HG03354 (cell line): ENCODE data around the gene VANGL1.
A peak's percentile ranks its signal among the peaks of the same experiment; 100 is the strongest.

Source experiments
- ATAC-seq: cut with Tn5 transposase; IDR thresholded peaks from one replicate; pipeline ENCODE4 v1.9.1; 2021; ENCODE audit warnings: mild to moderate bottlenecking; ENCODE audit not compliant: unreplicated experiment, poor library complexity, severe bottlenecking

The VANGL1 gene

DNA sequence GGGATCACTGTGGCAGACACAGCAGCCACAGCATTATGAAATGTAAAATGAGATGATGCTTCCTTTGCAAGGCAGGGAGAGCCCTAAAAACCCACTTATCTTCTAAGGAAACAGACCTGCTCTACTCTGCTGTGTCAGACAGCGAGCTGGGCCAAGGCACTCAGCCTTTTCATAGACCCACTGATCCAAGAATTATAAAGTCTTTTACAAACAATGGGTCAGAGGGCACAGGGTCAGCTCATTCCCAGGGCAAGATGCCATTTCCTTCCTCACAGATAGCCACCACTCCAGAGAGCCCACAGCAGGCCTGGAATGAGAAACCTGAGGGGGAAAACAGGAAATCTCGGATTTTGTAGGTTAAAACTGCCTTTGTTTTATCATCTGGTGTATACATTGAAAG lies 83.8 kb downstream of the VANGL1 start:
- no peak for ATAC-seq

DNA sequence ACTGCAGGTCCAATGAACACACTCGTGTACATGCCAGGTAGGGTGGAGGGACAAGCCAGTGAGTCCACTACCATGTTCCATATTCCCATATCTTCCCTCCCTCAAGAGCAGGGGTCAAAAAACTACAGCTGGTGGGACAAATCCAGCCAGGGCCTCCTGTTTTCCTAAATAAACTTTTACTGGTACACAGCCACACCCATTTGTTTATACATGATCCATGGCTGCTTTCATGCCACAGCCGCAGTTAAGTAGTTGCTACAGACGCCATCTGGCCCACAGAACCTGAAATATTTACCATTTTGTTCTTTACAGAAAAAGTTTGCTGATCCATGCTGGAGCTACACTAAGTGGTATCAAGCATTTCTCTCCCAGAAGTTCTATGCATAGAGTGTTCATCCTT lies 84.4 kb downstream of the VANGL1 start:
- no peak for ATAC-seq

- ATAC-seq = no peak
These were observed 84.8 kb downstream of the VANGL1 start for GRCh38 chr1:115726570-115726969.

DNA sequence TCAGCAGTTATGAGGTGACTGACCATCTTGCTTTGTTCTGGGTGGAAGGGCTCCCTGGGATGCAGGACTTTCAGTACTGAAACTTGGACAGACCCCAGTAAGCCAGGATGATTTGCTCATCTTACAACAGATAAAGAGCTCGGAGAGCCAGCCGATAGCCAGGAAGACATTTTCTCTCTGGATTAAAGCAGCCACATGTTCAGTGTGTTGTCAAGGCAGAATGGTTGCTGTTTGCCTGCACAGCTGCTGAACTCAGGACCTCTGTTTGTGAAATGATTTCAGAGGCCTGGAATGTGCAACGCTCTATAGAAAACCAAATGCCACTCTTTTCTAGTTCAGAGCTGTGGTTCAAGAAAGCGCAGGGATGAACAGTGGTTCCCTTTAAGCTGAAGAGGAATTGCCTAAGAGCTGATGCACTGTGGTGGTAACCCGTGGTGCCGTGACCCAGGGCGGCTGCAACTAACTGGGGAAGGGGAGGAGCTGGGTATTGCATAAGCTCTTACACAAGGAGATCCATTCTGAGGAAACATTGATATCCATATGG lies 86.0 kb downstream of the VANGL1 start:
- no peak for ATAC-seq

DNA sequence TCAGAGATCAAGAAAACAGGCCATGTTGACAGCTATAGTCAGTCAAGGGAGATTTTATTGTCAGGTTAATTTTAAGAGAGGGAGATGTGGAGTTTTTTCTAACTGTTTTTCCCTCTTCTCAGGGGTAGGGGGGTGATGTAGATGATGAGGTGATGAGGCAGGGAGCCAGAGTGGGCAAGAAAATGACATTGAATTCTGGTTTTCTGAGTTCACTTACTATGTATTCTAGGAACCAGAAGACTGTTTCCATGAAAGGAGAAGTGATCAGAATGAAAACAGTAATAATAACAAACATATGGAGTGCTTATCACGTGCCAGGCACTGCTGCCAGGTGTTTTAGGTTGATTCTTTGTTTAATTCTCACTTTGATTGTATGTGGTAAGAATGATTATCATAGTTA lies 86.6 kb downstream of the VANGL1 start:
- no peak for ATAC-seq

GRCh38 chr1:115729756-115730155 lies 88.0 kb downstream of the VANGL1 start:
- ATAC-seq = peak; percentile 94

- ATAC-seq = no peak
These were observed 90.5 kb downstream of the VANGL1 start for GRCh38 chr1:115732316-115732715.

DNA sequence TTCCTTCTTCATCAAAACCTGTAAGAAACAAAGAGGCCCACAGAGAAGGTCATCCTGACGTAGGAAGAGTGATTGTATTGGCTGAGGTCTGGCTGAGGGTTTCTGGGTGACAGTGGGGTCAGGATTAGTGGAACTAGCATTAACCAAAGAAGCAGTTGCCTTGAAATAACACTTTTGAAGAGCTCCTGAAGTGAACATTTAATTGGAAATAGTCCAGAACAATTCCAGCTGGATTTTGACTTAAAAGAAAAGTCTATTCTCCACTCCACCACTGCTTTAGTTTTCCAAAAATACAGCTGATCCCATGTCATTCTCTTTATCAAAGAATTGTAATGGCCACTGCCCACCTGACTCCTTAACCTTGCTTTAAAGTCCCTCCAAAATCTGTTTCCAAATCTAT lies 99.0 kb downstream of the VANGL1 start:
- ATAC-seq = no peak

- no peak for ATAC-seq
These were observed 103.0 kb downstream of the VANGL1 start for GRCh38 chr1:115744646-115745275.

- no peak for ATAC-seq
These were observed 104.4 kb downstream of the VANGL1 start for GRCh38 chr1:115746021-115746690.
